NCI-H1694 treated with DMSO at 0.1 percent for 48 hours (cell line): Measurements from ENCODE around the gene SLC17A2.

Experiments used
- DNase-seq: peaks from one replicate; lab custom pipeline; 2025; lab: John Stamatoyannopoulos, UW

Gene SLC17A2

DNA sequence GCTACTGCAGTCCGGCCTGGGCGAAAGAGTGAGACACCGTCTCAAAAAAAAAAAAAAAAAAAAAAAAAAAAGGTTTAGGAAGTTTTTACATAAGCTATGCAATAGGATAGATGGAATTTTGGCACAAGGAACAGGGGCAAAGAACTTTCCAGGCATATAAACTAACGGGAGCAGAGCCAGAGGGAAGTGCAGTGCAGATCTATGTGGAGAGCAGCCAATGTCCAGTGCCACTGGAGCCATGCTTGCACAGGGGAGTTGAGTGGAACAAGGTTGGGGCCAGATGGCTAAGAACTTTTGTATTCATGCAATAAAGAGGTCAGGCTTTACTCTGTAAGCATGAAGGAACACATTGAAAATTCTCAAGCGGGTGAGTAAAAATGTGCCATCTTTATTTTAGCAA lies 10.8 kb downstream of the SLC17A2 start:
- no peak for DNase-seq

GRCh38 chr6:25918083-25918683 lies 12.3 kb downstream of the SLC17A2 start:
- no peak for DNase-seq

DNA sequence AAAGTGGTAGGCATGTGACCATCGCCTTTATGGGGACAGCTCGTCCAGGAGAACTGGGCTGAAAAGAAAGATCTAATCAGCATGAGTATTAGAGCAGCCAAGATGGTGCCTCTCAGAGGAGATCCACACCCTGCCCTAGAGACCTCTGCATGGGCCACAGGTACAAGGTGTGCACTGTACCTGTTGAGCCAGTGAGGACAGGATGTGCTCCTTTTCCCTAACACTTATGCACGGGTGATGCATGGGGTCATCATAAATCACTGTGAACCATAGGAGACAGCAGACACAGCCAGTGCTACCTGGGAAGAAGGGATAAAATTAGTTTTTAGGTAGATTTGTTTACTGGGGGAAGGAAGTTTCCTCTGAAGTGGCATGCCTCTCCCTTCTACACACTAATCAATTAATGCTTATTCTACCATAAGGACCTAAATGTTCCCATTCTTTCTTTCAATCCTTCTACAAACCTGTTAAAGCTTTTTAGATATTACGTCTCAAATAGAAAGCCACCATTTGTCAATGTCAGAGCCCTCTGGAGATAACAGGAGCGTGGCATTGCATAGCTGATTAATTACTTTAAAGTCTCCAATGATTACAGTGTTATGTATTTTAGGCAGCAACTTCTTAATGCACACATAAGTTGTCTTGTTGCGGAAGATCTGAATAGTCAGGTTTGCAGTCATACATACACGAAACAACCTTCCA lies 13.6 kb downstream of the SLC17A2 start:
- no peak for DNase-seq

DNA sequence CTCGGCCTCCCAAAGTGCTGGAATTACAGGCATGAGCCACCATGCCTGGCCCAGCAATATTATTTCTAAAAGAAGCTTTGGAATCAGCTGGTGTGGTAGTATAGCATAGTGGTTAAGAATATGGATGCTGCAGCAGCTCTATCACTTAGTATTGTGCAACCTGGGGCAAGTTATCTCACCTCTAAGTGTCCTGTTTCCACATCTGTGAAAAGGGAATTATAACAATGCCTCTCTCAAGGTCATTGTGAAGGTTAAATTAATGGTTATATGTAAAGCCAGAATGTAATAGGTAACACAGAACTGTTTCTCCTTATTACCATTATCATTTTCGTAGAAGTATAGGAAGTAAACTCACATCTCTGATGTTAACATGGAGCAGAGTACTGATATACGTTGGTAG lies 14.2 kb downstream of the SLC17A2 start:
- DNase-seq = no peak

GRCh38 chr6:25913741-25914140 lies 16.8 kb downstream of the SLC17A2 start:
- no peak for DNase-seq

DNA sequence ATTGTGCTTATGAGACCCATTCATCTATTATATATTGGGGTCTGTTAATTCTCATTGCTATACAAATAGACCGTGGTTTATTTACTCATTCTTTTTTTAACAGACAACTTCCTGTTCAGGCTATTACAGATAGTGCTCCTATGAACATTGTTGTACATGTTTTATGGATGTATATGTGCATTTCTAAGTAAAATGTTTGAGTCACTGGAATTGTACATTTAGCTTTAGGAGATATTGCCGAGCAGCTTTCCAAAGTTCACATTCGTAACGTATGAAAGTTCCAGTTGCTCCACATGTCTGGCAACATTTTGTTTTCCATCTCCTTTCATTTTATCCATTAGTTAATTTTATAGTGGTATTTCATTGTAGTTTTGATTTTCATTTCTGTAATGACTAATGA lies 19.1 kb downstream of the SLC17A2 start:
- DNase-seq = no peak

GRCh38 chr6:25907475-25908014 lies 22.9 kb downstream of the SLC17A2 start:
- DNase-seq = no peak

- DNase-seq = no peak
Observed at GRCh38 chr6:25903467-25904099, 26.9 kb downstream of the SLC17A2 start.

DNA sequence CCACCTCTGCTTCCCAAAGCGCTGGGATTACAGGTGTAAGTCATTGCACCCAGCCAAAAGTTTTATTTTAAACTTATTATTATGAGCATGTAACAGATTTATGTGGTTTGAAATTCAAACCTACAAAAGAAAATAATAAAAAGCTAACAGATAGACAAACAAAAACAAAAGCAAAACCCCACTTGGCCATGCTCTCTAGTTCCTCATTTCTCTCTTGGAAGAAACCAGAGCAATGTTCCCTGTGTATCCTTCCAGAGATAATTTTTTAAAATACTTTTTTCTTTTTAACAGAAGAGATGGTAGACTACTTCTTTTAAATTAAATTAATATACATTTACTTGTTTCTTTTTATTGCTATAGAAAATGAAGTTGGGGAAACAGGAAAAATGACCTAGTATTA lies 28.4 kb downstream of the SLC17A2 start:
- DNase-seq = no peak

DNA sequence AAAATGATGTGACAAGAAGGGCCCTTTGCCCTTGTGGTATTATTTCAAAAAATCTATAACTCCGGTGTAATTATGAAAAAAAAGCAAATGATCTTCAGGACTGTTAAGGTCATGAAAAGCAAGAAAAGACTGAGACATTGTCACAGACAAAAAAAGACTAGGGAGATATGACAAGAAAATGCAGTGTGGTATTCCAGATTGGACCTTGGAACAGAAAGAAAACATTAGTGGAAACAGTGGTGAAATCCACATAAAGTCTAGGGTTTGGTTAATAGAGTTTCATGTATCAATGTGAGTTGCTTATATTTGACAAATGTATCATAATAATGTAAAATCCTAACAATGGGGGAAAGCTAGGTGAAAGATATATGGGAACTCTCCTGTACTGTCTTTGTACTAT lies 29.6 kb downstream of the SLC17A2 start:
- no peak for DNase-seq

DNA sequence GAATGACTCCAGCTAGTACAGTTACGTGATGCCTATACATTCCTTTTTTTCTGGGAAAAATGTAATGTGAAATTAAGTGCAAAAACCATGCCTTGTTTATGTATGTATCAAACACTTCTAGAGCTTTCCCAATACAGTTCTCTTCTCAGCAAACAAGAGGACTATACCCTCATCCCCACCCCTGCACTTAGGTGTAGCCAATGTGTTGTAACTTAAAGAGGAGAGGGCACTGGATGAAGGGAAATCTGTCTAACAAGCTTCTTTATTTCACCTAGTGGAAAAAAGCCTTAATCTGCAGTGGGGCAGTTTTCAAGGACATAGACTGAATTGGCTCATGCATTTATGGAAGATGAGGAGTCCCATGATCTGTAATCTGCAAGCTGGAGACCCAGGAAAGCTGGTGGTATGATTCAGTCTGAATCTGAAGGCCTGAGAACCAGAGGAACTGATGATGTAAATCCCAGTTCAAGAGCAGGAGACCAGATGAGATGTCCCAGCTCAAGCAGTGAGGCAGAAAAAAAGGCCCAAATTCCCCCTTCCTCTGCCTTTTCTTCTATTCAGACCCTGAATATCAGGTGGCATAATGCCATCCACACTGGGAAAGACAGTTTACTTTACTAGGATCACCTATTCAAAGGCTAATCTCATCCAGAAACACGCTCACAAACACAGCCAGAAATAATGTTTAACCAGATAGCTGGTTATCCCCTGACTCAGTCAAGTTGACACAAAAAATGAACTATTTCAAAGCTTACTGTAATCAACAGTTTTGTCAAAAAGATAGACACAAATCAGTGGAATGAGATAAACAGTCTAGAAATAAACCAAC lies 30.7 kb downstream of the SLC17A2 start:
- DNase-seq = no peak

DNA sequence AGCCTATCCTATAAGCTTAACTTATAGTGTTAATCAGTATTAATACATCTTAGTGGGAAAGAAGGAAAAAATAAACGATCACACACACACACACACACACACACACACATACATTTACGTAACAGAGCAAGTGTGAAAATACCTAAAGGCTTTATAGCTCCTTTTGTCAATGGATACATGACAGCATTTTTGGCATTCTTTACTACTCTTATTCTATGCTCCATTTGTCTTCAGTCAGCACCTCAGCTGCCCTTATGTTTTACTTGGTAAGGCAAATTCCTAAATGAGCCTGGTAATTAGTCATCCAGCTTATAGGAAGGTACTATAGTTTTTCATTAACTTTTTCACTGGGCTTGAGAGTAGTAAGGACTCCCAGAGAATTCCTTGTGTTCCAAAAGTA lies 31.4 kb downstream of the SLC17A2 start:
- no peak for DNase-seq

DNA sequence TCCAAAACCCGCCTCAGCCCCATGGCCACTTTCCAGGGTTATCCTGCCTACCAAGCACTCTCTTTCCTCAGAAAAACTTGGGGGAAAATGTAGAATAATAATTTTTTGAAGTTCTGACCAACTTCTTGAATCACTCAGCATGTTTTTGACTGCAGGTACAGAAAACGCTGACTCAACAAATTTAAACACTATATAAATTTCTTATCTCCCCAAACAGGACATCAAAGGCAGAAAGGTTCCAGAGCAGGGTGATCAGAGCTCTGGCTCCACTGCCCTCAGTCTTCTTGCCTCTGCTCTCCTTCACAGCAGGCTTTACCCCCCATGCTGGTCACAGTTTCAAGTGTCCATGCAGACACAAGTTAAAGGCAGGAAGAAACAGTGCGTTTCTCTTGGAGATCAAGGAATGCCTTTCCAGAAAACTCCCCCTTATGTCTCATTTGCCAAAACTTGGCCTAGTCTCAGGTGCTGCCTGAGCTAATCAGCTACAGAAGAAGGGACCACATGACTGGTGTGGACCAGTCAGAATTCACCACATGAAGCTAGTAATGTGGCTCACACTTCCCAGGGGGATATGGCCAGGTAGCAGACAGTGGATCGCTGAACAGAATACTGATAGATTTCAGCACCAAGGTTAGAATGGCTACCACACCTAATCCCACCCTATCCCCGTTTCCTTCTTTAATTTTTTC lies 32.1 kb downstream of the SLC17A2 start:
- no peak for DNase-seq

DNA sequence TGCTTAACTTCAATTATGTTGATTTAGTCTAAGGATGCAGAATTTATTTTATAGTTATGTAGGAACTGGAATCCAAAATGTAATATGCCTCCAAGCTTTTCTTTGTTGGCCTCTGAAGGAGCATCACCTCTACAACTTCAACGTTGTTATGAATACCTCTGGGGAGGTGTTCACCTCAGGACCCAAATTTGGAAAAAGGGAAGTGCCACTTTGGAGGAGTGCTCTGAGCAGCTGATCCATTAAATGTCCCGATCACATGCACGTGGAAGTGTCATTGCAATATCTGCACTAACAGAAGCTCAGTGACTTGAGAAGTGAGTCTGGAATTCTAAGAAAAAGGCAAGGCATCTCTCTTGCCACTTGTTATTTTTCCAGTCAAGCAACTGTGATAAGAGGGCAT lies 34.2 kb downstream of the SLC17A2 start:
- DNase-seq = no peak

GRCh38 chr6:25895771-25896170 lies 34.7 kb downstream of the SLC17A2 start:
- no peak for DNase-seq

DNA sequence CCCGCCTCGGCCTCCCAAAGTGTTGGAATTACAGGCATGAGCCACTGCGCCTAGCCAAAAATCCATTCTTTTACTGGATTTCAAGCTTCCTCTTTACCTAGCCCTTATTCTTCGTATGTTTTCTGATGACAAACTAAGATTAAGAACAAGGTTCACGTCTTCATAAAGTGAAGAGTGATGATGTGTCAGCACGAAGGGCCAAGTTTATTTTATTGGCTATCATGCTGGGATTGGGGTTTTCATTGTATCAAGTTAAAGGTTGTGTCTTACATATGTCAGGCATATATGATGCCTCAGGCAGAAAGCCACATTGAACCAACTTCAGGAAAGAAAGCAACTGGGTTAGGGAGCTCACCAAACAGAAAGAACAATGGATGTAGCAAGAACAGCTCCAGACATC lies 36.7 kb downstream of the SLC17A2 start:
- DNase-seq = no peak

GRCh38 chr6:25892877-25893276 lies 37.6 kb downstream of the SLC17A2 start:
- DNase-seq = no peak

DNA sequence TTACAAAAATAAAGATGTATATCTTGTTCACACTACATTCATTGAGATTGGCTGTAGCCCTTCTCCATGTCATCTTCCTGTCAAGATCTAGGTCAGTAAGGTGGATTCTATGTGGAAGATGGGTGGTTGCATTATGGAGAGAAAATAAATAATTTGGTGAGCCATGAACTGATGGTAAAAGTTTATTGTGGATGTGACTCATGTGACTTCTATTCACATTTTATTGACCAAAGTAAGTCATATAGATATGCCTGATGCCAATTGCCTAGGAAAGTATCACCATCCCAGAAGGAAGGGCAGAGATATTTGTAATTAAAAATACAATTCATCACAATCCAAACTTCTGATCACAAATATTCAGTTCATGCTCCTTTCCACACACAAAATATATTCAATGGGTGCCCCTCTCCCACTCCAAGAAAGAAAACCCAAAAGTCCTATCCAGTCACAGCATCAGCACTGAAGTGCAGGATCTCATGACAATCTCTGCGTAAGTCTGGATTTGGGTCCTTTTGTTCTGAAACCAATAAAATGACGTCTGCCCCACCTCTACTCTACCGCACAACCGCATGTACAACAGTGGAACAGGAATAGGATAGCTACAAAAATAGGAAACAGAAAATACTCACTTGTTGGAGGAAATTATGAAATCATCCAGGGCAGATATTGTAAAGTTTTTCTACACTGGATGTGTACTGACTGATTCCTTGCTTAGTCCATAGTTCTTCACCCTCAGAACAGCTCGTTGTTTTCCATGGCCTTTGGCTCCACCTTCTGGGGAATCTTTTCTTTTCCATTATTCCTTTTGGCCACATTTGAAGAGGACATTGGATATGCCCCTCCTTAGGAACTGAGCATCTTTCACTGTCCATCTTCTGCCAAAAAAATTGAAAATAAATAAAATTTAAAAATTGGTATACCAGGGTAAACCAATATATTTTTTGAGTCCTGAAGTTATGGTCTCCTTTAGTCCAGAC lies 40.3 kb downstream of the SLC17A2 start:
- DNase-seq = peak; percentile 39

- no peak for DNase-seq
Observed at GRCh38 chr6:25888626-25889025, 41.9 kb downstream of the SLC17A2 start.

DNA sequence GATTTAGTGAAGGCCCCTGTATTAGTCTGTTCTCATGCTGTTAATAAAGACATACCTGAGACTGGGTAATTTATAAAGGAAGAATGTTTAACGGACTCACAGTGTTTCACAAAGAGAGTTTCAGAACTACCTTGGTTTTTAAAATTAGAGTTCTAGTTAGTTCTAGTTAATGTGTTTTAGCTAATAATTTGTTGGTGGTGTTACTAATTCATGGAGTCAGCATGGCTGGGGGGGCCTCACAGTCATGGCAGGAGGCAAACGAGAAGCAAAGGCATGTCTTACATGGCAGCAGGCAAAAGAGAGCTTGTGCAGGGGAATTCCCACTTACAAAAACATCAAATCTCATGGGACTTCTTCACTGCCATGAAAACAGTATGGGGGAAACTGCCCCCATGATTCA lies 44.4 kb downstream of the SLC17A2 start:
- DNase-seq = no peak

DNA sequence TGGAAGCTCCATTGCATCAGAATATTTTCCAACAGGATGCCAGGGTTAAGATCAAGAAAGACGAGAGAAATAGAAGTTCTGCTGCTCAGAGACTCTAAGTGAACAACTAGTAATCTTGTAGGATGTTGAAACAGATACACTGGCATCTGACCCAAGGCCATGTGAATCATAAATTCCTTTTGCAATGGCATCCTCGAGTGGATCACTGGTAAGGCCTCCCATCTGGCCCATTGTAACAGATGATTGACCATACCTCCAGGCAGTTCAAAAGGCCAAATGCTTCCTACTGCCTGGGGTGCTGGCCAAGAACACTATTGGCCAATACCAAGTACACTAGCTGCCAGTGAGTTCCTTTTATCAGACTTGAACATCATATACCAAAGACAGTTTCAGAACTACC lies 46.5 kb downstream of the SLC17A2 start:
- no peak for DNase-seq
